ENCODE results near the gene PROX1. TPM values are rescaled to one million over a fixed set of nuclear protein-coding genes. Genes with fewer than 3 reads are reported as not detected.

Gene PROX1
- total RNA-seq, 2 donors from 2014 or later, result 13.7 to 27.4 TPM

DNA sequence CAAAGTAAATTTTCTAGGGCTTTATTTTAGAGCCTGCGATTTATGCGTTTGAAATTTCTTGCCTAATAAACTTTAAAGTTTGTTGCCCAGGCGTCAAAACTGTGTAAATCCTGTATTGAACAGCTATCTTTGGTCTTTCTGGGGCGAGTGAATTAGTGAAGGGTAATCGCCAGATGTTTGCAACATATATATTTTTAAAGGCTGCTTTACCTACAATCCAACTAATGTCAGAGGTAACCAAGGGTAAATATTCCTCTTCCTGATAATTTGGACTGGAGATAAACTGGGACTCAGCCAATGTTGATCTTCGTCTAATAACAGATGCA, 885 bp upstream of the PROX1 start:
- Histone ChIP-seq H3K9me3 (no peaks in the 10 kb centered on the region), H3K36me3 (replicated peaks in 1 of 2; ENCODE audit: insufficient read depth in 1 of 2, low read depth in 2 of 2) (no peaks in the 10 kb centered on the region), H3K27ac (peak overlapping the region; percentile 39 to 97 (median 87)), H3K27me3 (peaks cover 0 to 7% of the 10 kb centered on the region in 2 donors), H3K4me1 (peaks cover 52% of the 10 kb centered on the region), H3K4me3 (peak overlapping the region in 1 of 2 donors; percentile 39)
- TF ChIP-seq POLR2A (IDR thresholded peaks at IDR 0.05), result no peak
- TF ChIP-seq, protein P1, sequence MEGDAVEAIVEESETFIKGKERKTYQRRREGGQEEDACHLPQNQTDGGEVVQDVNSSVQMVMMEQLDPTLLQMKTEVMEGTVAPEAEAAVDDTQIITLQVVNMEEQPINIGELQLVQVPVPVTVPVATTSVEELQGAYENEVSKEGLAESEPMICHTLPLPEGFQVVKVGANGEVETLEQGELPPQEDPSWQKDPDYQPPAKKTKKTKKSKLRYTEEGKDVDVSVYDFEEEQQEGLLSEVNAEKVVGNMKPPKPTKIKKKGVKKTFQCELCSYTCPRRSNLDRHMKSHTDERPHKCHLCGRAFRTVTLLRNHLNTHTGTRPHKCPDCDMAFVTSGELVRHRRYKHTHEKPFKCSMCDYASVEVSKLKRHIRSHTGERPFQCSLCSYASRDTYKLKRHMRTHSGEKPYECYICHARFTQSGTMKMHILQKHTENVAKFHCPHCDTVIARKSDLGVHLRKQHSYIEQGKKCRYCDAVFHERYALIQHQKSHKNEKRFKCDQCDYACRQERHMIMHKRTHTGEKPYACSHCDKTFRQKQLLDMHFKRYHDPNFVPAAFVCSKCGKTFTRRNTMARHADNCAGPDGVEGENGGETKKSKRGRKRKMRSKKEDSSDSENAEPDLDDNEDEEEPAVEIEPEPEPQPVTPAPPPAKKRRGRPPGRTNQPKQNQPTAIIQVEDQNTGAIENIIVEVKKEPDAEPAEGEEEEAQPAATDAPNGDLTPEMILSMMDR (IDR thresholded peaks at IDR 0.05), result no peak
- WGBS, 2 donors, result 5 to 7% methylated on average over 6 of the region's 6 CpGs
- intact Hi-C loops (cut with DNase I), result no loop called here
- ATAC-seq, result no peak
- no peak for DNase-seq

DNA sequence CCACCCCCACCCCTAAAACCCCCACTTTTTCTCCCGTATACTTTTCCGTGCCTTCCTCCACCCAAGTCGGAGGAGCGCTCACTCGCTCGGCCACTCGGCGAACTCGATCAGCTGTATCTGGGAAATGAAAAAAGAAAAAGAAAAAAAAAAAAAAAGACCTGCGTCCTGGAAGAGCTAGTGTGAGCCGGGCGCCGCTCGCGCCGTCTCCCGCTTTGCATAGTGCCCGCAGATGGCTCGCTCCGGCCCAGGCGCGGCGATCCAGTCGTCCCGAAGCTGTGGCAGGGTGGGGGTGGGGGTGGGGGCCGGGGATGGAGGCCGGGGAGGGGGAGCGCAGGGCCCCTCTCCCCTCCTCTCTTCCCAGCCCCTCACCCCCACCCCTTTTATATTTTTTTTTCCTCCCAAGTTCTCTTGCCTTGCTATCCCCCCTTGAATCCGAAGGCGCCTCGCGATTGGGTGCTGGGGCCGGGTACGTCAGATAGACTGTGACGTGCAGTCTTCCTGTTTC, 299 bp upstream of the PROX1 start:
- intact Hi-C loops (cut with DNase I), result no loop called here
- peak in 3 of 4 donors; percentile 85 to 93 (median 86) for DNase-seq
- Histone ChIP-seq H3K9me3 (no peaks in the 10 kb centered on the region), H3K4me3 (peak overlapping the region; percentile 39 to 53), H3K4me1 (peaks cover 47% of the 10 kb centered on the region), H3K27ac (peak overlapping the region; percentile 62 to 97 (median 87)), H3K36me3 (replicated peaks in 1 of 2; ENCODE audit: insufficient read depth in 1 of 2, low read depth in 2 of 2) (no peaks in the 10 kb centered on the region), H3K27me3 (peaks cover 0 to 7% of the 10 kb centered on the region in 2 donors)
- TF ChIP-seq, protein P1 (IDR thresholded peaks at IDR 0.05), result no peak
- TF ChIP-seq POLR2A (IDR thresholded peaks at IDR 0.05), result no peak
- 0 to 1% methylated on average over 35 of the region's 35 CpGs for WGBS, 2 donors
- ATAC-seq, result peak; percentile 82

DNA sequence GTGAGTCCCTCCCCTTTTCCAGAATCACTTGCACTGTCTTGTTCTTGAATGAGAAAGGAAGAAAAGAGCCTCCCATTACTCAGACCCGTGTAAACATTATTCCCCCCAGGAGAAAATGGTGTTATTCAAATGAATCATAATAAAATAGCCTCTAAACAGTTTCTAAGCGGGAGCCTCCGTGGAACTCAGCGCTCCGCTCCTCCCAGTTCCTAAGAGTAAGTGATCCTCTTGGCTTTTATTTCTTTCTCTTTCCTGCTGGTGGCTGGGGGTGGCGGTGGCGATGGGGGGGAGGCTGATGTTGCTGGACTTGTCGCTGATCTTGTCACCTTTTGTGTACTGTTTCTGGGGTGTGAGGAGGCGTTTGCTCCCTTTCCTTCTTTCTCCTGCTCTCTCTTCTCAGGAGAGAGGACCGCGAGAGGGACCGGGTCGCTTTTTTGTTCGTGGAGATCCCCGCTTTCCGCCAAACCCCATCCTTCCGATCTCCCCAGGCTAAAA, 781 bp downstream of the PROX1 start:
- TF ChIP-seq, protein P1 (IDR thresholded peaks at IDR 0.05), result no peak
- TF ChIP-seq POLR2A (IDR thresholded peaks at IDR 0.05), result no peak
- Histone ChIP-seq H3K36me3 (replicated peaks in 1 of 2; ENCODE audit: insufficient read depth in 1 of 2, low read depth in 2 of 2) (no peaks in the 10 kb centered on the region), H3K27me3 (peaks cover 0 to 3% of the 10 kb centered on the region in 2 donors), H3K4me1 (peaks cover 37% of the 10 kb centered on the region), H3K4me3 (peak overlapping the region; percentile 39 to 53), H3K27ac (peak overlapping the region; percentile 62 to 97 (median 87)), H3K9me3 (no peaks in the 10 kb centered on the region)
- 0 to 1% methylated on average over 17 of the region's 17 CpGs for WGBS, 2 donors
- intact Hi-C loops (cut with DNase I), result no loop called here
- DNase-seq (peak in 3 of 4 donors; percentile 40 to 42 (median 41)), ATAC-seq (peak; percentile 3)

DNA sequence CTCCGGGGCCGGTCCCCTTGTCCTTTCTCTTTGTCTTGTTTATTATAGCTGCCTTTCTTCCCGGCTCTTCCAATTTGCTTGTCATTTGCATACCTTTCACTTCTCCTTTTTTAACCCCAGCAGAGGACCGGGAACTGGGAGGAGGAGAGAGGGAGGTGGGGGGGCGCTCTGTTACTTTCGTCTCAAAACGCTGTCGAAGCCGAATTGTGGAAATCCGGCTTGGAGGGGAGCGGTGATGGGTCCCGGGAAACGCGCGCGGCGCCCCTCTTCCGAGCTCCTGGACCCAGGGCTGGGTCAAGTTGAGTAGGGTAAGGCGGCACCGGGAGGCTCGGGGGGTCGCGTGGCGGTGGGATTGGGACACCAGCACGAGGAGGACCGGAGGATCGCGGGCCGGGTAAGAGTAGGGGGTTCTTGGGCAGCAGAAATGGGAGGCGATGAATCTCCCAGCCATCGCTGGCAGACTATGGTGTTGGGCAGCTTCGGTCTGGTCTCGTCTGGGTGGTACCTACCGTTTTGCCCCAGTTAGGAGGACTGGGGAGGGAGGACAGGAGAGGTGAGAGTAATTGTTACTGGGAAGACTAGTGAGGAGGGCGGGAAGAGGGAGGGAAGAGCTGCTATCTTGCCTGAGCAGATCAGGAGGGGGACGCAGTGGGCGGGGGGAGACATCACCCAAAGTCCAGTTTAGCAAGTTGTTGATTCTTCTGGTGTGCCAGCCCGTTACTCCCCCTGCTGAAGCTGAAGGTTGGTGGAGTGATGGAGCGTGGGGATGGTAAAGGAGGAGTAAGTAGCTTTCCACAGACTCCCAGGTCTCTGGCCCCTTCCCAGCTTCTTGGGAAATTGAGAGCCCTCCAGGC, 1.5 kb downstream of the PROX1 start:
- Histone ChIP-seq H3K36me3 (replicated peaks in 1 of 2; ENCODE audit: insufficient read depth in 1 of 2, low read depth in 2 of 2) (no peaks in the 10 kb centered on the region), H3K4me1 (peaks cover 30% of the 10 kb centered on the region), H3K9me3 (no peaks in the 10 kb centered on the region), H3K4me3 (peak overlapping the region; percentile 39 to 53), H3K27ac (peak overlapping the region; percentile 68 to 97 (median 87)), H3K27me3 (no peaks in the 10 kb centered on the region)
- DNase-seq (peak in 2 of 4 donors; percentile 44 to 46), ATAC-seq (no peak)
- intact Hi-C loops (cut with DNase I), result no loop called here
- 1 to 2% methylated on average over 38 to 39 of the region's 39 CpGs for WGBS, 2 donors
- TF ChIP-seq, protein P1 (IDR thresholded peaks at IDR 0.05), result no peak
- peak in 1 of 3 donors; percentile 8 for TF ChIP-seq POLR2A (IDR thresholded peaks at IDR 0.05)

Data from body of pancreas (tissue), 4 donors.